Psoas muscle (tissue), 8 donors: ENCODE data around the gene AQR. TPM values are rescaled to one million over a fixed set of nuclear protein-coding genes. Genes with fewer than 3 reads are reported as not detected.

Source experiments
- ATAC-seq, 4 donors: fragments of 200-7000 bp; cut with Tn5 transposase; one replicate each; pipeline ENCODE4 v1.9.1; 2020; ENCODE audit warnings: moderate library complexity in 3 of 4, mild to moderate bottlenecking in 2 of 4
- DNase-seq, 2 donors: peaks; one replicate each; pipeline ENCODE4 v3.0.0-alpha.2; 2020
- H3K27ac ChIP-seq: fragments of 200-600 bp; one replicate; pipeline ENCODE4 v1.8.0; 2022
- H3K27me3 ChIP-seq, 3 donors: fragments of 200-600 bp in 1 of 3; one replicate each; pipeline versions ENCODE4 v1.6.1 to v1.8.0; 2013 to 2022; ENCODE audit warnings: low read length in 2 of 3, mild to moderate bottlenecking in 2 of 3, moderate library complexity in 1 of 3; ENCODE audit not compliant: insufficient read depth in 3 of 3
- H3K36me3 ChIP-seq, 2 donors: fragments of 200-600 bp in 1 of 2; one replicate each; pipeline versions ENCODE4 v1.6.1 to v1.8.0; 2013 to 2022; ENCODE audit warnings: low read depth in 1 of 2, mild to moderate bottlenecking in 1 of 2, moderate library complexity in 1 of 2; ENCODE audit not compliant: insufficient read depth in 1 of 2
- H3K4me1 ChIP-seq: fragments of 200-600 bp; one replicate; pipeline ENCODE4 v1.8.0; 2022
- H3K4me3 ChIP-seq: fragments of 200-600 bp; one replicate; pipeline ENCODE4 v1.8.0; 2022; ENCODE audit warnings: mild to moderate bottlenecking
- H3K9me3 ChIP-seq: fragments of 200-600 bp; one replicate; pipeline ENCODE4 v1.8.0; 2022
- CTCF ChIP-seq: fragments of 200-600 bp; IDR thresholded peaks from one replicate; pipeline ENCODE4 v1.8.0; 2022; ENCODE audit warnings: antibody characterized with exemption
- WGBS, 3 donors: extraction: QIAGEN DNeasy Blood & Tissue Kit; methylation state at CpG; one replicate each; pipeline versions ENCODE4 v1.1.6 to v1.1.7; 2013; 5-methylcytosine and 5-hydroxymethylcytosine counted together
- intact Hi-C, 2 donors: fragments of 100-400 bp; cut with DNase I; formaldehyde crosslinking; loops; one replicate each; pipeline versions ENCODE4 v1.11.0 to v1.14.2; 2022
- polyA plus RNA-seq, 3 donors: library from polyadenylated mRNA; stranded (reverse); fragments of 200-250 nt; gene quantifications; one replicate each; pipeline ENCODE4 v1.2.3, GENCODE V29; 2013
- total RNA-seq, 4 donors: library from RNA; stranded (reverse); fragmentation: NEBNext Ultra II Directional in 2 of 4; extraction: Animal tissue kit (Norgen Biotek cat#: 25700) in 2 of 4; gene quantifications; one replicate each; pipeline versions ENCODE4 v1.2.1 to v1.2.4, GENCODE V29; 2021 to 2023
- donor health status: healthy with polysubstance abuse.
- donor health status: DM: no; HTN: no; CAD: no; lungs with moderate emphysema.
- donor health status: Bipolar disorder and iron deficiency.
- donor health status: healthy.
- donor health status: DM: yes; HTN: yes; CAD: no.
- donor health status: DM: no; HTN: no; CAD: no.
- donor health status: DM: no; HTN: no; CAD: no.
- donor health status: DM: yes; HTN: yes; CAD: no.

AQR gene
- total and polyA plus RNA-seq, 7 donors = 3.4 to 12.2 (median 8.4) TPM

GRCh38 chr15:34854232-34854631 lies 115.3 kb downstream of the AQR start:
- Histone ChIP-seq H3K4me1 (peaks cover 7% of the 10 kb centered on the region), H3K9me3 (no peaks in the 10 kb centered on the region), H3K27ac (no peak overlapping the region), H3K4me3 (no peak overlapping the region), H3K36me3 (peaks cover 6 to 30% of the 10 kb centered on the region in 2 donors), H3K27me3 (no peaks in the 10 kb centered on the region)
- ATAC-seq = no peak
- no peak for TF ChIP-seq CTCF
- no peak for DNase-seq
- 91 to 94% (median 92%) methylated on average over 2 of the region's 2 CpGs for WGBS, 3 donors
- intact Hi-C loops = no loop called here

- no peak overlapping the region for H3K27ac ChIP-seq
- no peak for ATAC-seq
- 52 to 62% (median 53%) methylated on average over 2 of the region's 2 CpGs for WGBS, 3 donors
Observed at GRCh38 chr15:34853001-34853758, 116.4 kb downstream of the AQR start.

GRCh38 chr15:34851751-34852150 lies 117.8 kb downstream of the AQR start:
- no peak overlapping the region for H3K27ac ChIP-seq
- no peak overlapping the region for H3K4me3 ChIP-seq
- no peak for ATAC-seq
- no peaks in the 10 kb centered on the region for H3K9me3 ChIP-seq
- intact Hi-C loops = no loop called here
- no peaks in the 10 kb centered on the region for H3K27me3 ChIP-seq
- peaks cover 6 to 7% of the 10 kb centered on the region in 2 donors for H3K36me3 ChIP-seq
- 79 to 83% (median 82%) methylated on average over 4 of the region's 4 CpGs for WGBS, 3 donors
- H3K4me1 ChIP-seq = peaks cover 7% of the 10 kb centered on the region
- TF ChIP-seq CTCF = no peak
- DNase-seq = no peak

More at GRCh38 chr15:34853001-34853758, 116.4 kb downstream of the AQR start:
- H3K4me1 ChIP-seq = peaks cover 7% of the 10 kb centered on the region
- no peak for TF ChIP-seq CTCF
- H3K9me3 ChIP-seq = no peaks in the 10 kb centered on the region
- H3K27me3 ChIP-seq = no peaks in the 10 kb centered on the region
- H3K36me3 ChIP-seq = peaks cover 6 to 21% of the 10 kb centered on the region in 2 donors
- intact Hi-C loops = no loop called here
- H3K4me3 ChIP-seq = no peak overlapping the region
- no peak for DNase-seq

- DNase-seq = no peak
- Histone ChIP-seq H3K27me3 (no peaks in the 10 kb centered on the region), H3K36me3 (peaks cover 0 to 6% of the 10 kb centered on the region in 2 donors), H3K27ac (no peak overlapping the region), H3K9me3 (no peaks in the 10 kb centered on the region), H3K4me1 (peaks cover 7% of the 10 kb centered on the region), H3K4me3 (no peak overlapping the region)
- 90 to 96% (median 95%) methylated on average over 3 of the region's 3 CpGs for WGBS, 3 donors
- TF ChIP-seq CTCF = no peak
- intact Hi-C loops = no loop called here
- no peak for ATAC-seq
Observed at GRCh38 chr15:34851007-34851406, 118.5 kb downstream of the AQR start.

GRCh38 chr15:34850121-34850520 lies 119.4 kb downstream of the AQR start:
- 26 to 37% (median 27%) methylated on average over 10 of the region's 10 CpGs for WGBS, 3 donors
- Histone ChIP-seq H3K4me1 (no peaks in the 10 kb centered on the region), H3K4me3 (no peak overlapping the region), H3K9me3 (no peaks in the 10 kb centered on the region), H3K36me3 (peaks cover 0 to 2% of the 10 kb centered on the region in 2 donors), H3K27me3 (no peaks in the 10 kb centered on the region), H3K27ac (no peak overlapping the region)
- peak in 1 of 2 donors; percentile 51 for DNase-seq
- intact Hi-C loops = no loop called here
- peak in 1 of 4 donors; percentile 22 for ATAC-seq
- TF ChIP-seq CTCF = no peak
